Stimulated activated CD8-positive, alpha-beta memory T cell treated with anti-CD3 and anti-CD28 coated beads, Interleukin-7, amount 100 ng/mL, for 48 hours (primary cell): ENCODE measurements around the gene TXLNB.

Experiments
- DNase-seq, 2 donors: peaks; one replicate each; pipeline ENCODE4 v3.0.0-alpha.2; 2020; ENCODE audit warnings: low read depth in 1 of 2; ENCODE audit errors: extremely low read depth in 1 of 2

The TXLNB gene

DNA sequence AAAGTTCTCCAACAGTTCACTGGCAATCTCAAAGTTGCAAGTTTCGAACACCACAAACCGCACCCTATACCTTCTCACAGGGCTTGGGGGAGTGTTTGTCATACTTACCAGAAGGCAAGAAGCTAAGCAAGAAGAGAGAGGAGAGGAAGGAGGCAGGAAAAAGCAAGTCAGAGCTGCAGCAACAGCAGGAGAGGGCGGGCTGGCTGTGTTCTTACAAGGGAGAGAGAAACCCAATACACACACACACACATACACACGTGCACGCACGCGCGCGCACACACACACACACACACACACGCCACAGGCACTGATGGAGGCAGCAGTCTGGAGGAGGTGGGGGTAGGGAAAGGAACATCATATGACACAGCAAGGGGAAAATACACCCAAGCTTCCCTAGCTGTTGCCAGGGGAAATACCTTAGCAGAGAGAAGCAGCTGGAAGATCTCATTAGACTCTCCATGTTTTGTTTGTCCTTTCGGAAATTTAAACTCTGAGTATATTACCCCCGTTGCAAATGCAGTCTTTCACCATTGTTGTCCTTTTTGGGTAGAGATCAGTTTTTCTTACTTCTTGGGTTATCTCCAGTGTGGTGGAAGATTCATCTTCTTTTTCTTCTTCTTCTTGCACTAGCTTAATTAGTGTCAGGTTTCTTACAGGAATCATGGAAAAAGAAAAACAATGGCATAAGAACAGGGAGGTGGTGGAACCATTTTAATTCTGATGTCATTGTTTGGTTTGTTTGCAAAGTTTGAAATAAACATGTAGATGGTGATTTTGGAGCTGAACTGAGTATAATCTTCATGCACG is at the start of gene TXLNB:
Gene TXLNB, minus strand, starts transcription at position 186 of the 807 bp plus-strand sequence. CDS start 3,099 bp downstream, outside the sequence.
- DNase-seq, result peak; percentile 54 to 84

DNA sequence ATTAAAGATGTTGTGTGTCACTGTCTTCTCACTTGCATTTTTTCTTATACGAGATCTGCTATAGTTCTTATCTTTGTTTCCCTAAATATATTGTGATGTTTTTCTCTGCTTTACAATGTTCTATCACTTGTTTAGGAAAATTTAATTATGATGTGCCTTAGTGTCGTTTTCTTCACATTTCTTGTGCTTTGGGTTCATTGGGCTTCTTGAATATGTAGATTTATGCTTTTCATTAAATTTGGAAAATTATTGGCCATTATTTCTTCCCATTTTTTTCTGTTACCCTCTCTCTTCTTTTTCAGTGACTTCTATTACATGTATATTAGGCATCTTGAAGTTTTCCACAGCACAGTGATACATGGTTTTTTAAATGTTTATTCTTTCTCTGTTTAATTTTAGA is 49.3 kb upstream of the TXLNB start:
- DNase-seq, result no peak

DNA sequence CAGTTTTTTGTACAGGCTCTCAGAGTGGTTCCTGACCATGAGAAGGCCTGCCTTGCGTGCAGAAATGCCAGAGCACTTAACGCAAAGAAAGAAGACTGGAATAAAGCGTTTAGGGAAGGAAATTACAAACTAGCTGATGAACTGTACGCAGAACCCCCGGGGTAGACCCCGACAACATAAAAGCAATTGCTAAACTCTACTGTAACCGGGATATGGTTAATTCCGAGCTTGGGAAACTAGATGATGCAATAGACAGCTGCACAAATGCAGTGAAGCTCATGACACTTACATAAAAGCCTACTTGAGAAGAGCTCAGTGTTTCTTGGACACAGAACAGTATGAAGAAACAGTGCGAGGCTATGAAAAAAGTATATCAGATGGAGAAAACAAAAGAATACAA is 47.0 kb upstream of the TXLNB start:
- DNase-seq, result no peak

DNA sequence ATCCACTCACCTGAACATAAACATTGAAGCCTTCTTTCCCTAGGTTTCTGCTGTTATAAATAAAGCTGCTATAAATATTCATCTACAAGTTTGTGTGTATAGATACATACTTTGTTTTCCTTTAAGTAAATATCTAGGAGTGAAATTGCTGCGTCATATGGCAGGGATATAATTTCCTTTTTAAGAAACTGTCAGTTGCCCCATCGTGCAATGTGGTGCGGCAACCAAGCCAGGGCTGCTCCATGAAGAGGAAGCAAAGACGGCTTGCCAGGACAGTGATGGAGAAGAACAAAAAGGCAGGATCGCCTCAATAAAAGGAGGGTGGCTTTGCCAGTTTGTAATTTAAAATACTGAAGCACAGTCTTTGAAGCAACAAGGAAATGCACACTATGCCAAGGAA is 46.0 kb upstream of the TXLNB start:
- DNase-seq, result no peak

DNA sequence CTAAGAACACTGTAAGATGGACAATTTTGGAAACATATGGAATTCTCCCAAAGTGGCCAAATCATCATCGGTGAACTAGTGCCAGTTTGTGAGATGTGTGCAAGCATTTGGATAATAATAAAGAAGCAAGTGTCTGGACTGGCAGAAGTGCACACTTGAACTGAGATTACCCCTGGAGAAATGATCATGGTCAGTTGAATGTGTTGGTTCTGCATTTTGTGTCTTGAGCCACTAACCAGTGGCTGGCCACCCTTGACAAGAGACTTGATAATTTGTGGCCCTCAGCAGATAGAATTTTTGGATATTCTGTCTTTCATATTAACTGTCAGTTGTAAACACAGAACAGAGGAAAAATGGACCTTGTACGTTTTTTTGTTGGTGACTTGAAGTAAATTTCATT is 45.2 kb upstream of the TXLNB start:
- no peak for DNase-seq

DNA sequence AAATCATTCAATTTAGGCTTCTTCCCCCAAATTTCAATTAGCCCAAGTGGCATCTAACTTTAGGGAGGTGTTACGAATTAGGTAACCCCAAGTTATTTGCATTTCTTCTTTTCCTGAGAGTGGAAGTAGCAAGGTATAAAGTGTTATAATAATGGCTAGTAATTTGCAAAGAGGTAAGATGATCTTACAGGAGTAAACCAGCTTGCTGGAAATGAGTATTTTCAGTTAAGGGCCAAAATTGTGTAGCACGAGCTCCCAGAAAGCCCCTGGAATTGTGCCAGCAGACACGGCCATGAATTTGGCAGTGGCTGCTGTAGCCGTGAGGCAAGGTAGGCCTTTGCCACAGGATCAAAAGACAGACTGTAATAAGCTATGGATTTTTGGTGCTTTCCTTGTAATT is 44.7 kb upstream of the TXLNB start:
- DNase-seq, result no peak

DNA sequence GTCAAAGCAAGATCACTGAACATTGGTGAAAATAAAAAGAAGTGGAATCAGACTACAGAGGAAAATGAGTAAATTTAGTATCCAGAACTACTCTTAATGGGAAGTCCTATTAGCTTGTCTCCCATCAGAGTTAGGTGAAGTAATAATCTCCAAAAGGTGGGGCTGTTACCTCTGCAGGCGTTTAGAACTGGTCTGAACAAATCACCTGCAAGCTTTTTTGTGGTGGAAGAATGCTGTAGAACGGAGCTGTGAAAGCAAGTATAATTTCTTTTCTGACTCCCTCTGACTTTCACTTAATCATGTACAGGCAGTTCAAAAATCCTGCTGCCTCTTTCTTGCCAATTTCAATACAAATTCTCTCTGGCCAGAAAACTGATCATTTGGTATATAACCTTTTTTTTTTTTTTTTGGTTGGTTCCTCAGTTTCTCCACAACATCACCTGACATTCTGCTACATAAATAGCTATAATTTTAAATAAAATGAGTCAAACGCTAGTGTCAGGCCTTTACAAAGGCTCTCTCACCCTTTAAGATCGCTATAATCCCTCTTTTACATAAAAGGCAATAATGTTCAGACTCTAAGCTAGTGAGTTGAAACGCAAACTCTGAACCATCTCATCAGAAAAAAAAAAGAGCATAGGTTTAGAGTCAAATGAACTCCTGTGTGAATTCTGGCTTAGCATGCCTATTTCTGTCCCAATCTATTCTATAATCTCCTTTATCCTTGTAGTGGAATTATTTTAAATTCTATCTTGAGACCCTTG is 43.8 kb upstream of the TXLNB start:
- DNase-seq, result no peak

DNA sequence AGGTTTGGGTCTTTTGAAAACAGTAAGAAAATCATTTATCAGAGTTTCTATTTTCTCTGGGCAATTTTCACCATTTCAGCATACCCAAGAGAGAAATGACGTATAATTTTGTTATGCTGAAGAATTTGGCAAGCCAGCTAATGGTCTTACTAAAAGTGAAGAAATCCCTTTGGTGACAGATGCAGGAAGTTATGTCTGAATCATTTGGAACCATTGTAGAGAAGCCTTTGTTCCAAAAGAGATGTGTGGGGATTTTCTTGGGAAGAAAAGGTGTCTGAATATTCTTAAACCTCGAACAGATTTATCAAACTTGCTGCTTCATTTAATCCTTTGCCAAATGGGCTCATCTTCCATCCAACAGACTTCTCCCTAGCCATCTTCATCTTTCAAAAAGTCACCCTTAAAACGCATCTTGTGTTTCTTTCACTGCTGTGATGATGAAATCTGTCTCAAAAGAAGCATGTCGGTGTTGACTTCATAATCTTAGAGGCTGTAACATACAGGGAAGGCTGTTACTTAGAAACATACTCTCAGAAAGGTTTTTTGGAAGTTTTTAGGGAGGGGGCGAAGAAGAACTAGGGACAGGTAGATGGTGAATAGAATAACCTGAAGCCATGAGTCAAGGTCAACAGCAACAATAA is 43.1 kb upstream of the TXLNB start:
- no peak for DNase-seq

DNA sequence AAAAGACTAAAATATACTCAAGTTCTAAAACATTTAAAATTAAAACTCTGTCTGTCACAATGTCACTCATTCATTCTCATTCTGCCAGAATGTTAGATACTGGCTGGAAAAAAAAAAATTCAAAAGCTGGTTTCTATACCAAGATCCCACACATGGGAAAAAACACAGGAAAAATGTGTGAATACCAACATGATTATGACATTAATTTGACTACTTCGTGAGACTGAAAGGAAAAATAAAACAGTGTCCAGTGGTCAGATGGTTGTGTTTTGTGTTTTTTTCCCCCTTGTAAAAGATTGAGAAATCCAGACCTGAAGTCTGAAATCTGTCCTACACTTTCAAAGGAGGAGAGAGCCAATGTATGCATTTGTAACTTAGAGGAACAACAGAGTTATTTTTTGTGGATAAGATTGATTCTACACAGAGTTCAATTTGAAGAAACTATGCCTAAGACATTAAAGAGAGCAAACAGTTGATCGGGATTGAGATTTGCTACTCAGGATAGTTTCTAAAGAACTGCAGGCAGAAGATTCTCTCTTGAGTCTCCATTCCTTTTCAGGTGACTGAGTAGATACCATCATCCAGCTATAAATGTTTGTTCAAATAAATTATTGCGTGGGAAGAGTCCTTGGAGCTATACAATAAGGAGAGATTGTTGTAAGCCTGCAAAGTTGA is 39.2 kb upstream of the TXLNB start:
- DNase-seq, result no peak

DNA sequence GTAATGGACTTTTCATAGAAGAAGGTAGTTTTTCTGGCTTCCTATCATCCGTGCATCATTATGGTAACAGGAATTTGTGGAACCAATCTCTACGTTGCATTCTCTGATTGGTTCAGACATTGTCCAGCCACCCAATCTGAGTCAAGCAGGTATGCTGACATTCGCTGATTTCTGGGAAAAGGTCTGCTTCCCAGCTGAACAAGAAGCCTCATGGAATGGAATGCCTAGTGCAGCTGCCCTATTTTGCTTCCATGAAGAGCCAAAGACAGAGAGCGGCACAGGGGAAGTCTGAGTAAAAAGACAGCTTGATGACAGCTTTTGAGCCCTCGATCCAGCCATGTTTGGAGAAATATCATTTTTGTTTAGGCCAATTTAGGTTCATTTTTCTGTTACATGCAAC is 38.5 kb upstream of the TXLNB start:
- no peak for DNase-seq

DNA sequence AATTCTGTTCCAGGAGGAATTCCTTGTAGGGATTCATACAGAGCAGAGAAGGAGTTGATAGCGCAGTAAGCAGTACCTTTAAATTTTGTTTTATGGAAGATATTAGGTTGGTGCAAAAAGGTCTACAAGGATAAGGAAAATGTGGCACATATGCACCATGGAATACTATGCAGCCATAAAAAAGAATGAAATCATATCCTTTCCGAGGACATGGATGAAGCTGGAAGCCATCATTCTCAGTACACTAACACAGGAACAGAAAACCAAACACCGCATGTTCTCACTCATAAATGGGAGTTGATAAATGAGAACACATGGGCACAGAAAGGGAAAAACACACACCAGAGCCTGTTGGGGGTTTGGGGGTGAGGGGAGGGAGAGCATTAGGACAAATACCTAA is 37.4 kb upstream of the TXLNB start:
- DNase-seq, result no peak

DNA sequence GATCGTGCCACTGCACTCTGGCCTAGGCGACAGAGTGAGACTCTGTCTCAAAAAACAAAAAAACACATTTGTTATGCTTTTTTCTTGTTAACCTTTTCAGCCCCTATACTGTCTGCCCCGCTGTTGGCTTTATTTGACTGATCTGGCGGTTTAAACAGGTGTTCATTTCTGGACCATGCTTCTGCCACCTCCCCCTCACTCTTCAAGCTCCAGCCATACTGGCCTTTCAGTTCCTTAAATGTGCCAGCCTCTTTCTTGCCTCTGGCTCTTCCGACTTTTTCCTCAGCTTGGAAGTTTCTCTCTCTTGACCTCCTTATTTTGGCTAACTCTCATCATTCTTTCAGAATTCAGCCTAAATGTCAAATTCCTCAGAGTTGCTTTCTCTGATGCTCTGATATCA is 35.2 kb upstream of the TXLNB start:
- DNase-seq, result no peak

DNA sequence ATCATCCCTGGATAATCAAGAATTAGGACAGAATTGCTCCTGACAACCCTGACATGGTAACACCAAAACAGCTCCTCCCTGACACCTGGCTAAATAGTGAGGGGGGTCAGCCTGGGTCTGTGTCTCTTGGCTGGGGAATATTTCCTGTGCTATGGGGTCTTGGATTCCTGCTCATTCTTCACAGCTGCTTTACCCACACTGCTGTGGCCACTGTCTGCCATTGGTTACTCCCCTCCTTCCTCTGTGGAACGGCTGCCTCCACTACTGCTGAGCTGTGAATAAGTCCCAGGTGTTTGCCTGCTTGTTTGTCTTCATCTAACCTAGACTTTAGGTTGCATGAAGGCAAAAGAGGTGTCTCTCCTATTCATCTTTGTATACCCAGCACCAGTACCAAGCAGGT is 33.9 kb upstream of the TXLNB start:
- DNase-seq, result no peak

DNA sequence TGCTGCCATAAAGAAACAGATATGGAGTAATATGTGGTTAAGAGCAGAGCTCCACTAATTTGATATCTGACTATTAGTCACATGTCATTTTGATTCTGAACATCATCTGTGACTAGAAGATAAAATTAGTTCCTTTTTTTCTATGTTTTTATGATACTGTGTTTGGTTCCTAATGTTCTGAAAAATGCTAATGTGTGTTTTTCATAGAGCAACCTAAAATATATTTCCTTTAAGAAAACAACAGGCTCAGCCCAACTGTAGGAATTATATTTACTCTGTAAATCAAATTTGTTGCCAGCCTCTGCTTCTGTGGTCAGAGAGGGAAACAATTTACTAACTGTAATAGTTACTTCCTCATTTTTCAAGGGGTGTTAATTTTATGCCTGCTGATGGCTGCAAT is 33.3 kb upstream of the TXLNB start:
- DNase-seq, result no peak

DNA sequence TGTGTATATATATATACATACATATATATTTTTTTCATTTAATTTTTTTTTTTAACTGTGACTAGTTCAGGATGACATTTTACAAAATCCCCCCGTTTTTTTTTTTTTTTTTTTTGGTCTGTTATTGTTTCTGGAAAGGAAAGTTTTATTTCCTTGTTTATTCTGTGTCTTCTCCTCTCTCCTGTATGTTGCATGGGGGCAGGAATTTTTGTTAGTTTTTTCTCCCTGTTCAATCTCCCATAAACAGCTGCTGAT is 32.4 kb upstream of the TXLNB start:
- no peak for DNase-seq

DNA sequence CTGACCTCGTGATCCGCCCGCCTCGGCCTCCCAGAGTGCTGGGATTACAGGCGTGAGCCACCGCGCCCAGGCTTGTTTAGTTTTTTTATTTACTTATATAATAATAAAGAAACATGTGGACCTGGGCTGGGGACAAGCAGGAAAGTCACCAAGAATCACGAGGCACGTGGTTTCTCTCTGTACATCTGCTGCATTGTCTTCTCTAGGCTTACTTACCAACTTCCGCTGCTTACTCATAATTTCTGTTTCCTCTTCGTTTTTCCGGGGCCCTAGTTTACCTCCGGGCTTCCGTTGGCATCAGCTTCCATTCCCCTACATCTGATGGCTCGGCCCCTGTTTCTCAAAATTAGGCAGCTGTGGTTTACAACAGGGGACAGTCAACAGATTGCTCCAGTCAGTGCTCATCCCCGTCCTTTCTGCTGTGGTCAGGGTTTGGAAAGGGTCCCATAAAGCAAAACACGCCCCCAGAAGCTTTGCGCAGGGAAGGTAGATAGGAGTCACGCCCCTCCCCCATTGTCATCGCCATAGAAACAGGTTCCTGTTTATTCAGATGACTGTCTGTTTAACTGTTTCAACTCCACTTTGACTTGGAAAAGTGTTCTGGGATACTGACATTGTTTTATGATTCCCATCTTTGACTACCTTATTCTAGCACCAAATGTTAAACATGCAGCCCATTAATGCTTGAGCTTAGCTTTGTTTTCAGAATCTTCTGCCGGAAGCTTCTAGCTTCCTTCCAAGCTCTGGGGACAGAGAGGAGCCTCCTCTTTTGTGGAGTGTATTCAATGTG is 31.9 kb upstream of the TXLNB start:
- DNase-seq, result peak; percentile 47 to 81

DNA sequence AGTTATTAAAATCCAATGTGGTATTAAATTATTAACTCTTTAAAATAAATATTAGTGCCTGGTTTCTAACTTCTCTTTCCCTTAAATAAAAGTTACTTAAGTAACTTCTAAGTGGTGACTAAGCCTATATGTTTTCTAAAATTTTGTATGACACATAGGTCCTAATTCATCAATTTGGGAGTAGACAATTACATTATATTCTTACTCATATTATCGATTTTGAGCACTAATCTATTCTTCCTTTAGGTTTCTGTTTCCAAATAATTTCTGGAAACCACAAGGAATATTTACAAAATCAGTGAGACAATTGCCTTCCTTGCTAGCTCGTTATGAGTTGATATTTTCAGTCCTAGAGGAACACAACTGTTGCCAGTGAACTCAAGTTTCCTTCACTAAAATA is 28.3 kb upstream of the TXLNB start:
- DNase-seq, result no peak

DNA sequence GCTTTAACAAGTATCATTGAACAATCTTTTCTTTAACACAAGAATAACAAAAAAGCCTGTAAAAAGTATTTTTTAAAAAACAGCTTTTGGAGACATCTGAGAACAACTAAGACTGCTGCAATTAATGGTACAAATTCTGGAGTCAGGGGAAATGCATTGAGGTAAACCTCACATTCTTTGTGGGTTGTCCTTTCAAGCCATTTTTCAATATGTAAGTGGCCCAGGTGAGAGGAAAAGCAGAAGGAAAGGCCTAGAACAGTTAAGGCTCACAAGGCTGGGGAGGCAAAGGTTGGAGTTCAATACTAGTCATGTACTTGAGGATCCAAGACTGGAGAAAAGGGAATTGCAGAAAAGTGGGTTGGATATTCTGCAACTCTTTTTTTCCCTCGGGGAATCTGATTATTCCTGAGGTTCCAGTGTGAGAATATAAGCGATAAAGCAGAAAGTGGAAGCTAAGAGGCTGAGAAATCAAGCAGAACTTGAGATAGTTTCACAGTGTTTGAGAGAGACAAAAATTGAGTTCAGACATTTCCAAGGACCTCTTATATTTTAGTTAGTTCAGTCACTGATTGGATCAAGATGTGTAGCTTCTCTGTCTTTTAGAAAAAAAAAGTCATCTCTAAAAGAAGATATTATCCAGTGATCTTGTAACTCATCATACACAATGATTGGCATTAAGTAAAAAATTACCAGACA is 25.0 kb upstream of the TXLNB start:
- DNase-seq, result no peak

DNA sequence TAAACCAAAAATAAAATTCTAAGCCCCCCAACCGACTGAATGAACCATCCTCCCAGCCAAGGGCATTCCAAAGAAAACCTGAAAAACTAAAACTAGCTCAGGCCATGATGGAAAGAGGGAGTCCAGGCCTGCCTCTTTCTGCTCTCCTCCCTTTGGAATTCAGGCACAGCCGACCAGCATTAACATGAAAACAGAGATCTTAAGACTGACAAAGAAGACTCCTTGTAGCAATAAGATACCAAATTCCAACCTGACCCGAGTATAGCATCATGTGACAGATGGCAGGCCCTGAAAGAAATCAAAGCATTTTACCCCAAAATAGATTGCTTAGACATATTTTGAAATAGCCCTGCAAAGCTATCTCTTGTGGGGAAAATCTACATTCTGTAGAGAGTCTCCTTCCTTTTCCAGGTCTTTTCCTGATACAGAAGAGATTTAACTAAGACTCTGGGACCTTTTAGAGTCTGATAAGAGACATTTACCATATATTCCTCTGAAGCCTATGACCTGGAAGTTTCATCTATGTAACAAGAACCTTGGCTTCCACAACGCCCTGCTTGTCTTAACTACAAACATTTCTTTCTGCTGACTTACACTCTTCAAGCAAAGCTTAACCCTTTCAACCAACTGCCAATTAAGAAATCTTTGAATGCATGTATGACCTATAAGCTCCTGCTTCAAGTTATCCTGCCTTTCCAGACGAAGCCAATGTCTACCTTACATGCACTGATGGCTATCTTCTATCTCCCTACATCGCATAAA is 22.2 kb upstream of the TXLNB start:
- DNase-seq, result no peak

DNA sequence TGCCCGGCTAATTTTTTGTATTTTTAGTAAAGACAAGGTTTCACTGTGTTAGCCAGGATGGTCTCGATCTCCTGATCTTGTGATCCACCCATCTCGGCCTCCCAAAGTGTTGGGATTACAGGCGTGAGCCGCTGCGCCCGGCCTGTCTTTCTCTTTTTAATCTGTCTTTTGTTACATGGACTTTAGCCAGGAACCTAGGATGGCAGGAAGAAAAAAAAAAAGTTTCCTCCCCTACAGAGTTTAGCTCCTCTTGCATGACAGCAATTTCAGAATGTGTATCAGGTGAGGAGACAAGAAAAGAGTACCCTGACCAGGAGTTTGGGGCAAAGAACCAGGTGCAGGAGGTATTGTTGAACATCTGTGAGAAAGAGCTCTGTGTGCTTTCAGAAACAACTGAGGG is 21.4 kb upstream of the TXLNB start:
- DNase-seq, result no peak
